WTC11 (cell line): ENCODE data around the gene CD300H.

ENCODE experiments used
- AFF4 ChIP-seq: sonication (generic); formaldehyde crosslinking; IDR thresholded peaks from 2 replicates; pipeline ENCODE4 v1.8.1; 2023; ENCODE audit warnings: mild to moderate bottlenecking, missing genetic modification reagents, borderline replicate concordance
- CBFB ChIP-seq: sonication (generic); formaldehyde crosslinking; IDR thresholded peaks from 2 replicates; pipeline ENCODE4 v1.8.1; 2022; ENCODE audit warnings: mild to moderate bottlenecking, low read depth, missing genetic modification reagents
- CREM ChIP-seq: sonication (generic); formaldehyde crosslinking; IDR thresholded peaks from 2 replicates; pipeline ENCODE4 v1.8.1; 2022; ENCODE audit warnings: mild to moderate bottlenecking, missing genetic modification reagents, moderate library complexity
- CTCF ChIP-seq: fragments of 200-600 bp; IDR thresholded peaks from 2 replicates; pipeline ENCODE4 v1.8.0; 2022; ENCODE audit warnings: antibody characterized with exemption
- ETV6 ChIP-seq: sonication (generic); formaldehyde crosslinking; IDR thresholded peaks from 2 replicates; pipeline ENCODE4 v1.8.1; 2022; ENCODE audit warnings: mild to moderate bottlenecking, missing genetic modification reagents
- FOXP4 ChIP-seq: sonication (generic); formaldehyde crosslinking; IDR thresholded peaks from 2 replicates; pipeline ENCODE4 v1.8.0; 2022; ENCODE audit warnings: mild to moderate bottlenecking, missing genetic modification reagents
- JAZF1 ChIP-seq: fragments of 250-450 bp; sonication (Bioruptor Pico); IDR thresholded peaks from 2 replicates; pipeline ENCODE4 v1.9.0; 2021; ENCODE audit warnings: moderate library complexity, mild to moderate bottlenecking, inconsistent platforms
- MLX ChIP-seq: sonication (generic); formaldehyde crosslinking; IDR thresholded peaks from 2 replicates; pipeline ENCODE4 v1.8.1; 2023; ENCODE audit warnings: mild to moderate bottlenecking, missing genetic modification reagents, moderate library complexity
- NFATC4 ChIP-seq: fragments of 250-450 bp; sonication (Bioruptor Pico); IDR thresholded peaks from 2 replicates; pipeline ENCODE4 v1.9.0; 2021; ENCODE audit warnings: mild to moderate bottlenecking
- NFE2L1 ChIP-seq: sonication (generic); formaldehyde crosslinking; IDR thresholded peaks from 2 replicates; pipeline ENCODE4 v1.8.1; 2023; ENCODE audit warnings: missing genetic modification reagents
- NFYB ChIP-seq: sonication (generic); formaldehyde crosslinking; conservative IDR thresholded peaks from 2 replicates; pipeline ENCODE4 v1.8.0; 2022; ENCODE audit warnings: low read depth, missing genetic modification reagents
- PRDM15 ChIP-seq: sonication (generic); formaldehyde crosslinking; IDR thresholded peaks from 2 replicates; pipeline ENCODE4 v1.8.0; 2022; ENCODE audit warnings: missing genetic modification reagents
- TEAD1 ChIP-seq: sonication (generic); formaldehyde crosslinking; IDR thresholded peaks from 2 replicates; pipeline ENCODE4 v1.8.0; 2022; ENCODE audit warnings: mild to moderate bottlenecking, missing genetic modification reagents
- ZNF232 ChIP-seq: sonication (generic); formaldehyde crosslinking; IDR thresholded peaks from 2 replicates; pipeline ENCODE4 v1.8.0; 2022; ENCODE audit warnings: mild to moderate bottlenecking, missing genetic modification reagents

GRCh38 chr17:74512624-74513091 lies 54.7 kb downstream of the CD300H start:
- no peak for TF ChIP-seq CREM
- no peak for TF ChIP-seq CTCF
- no peak for TF ChIP-seq NFE2L1
- no peak for TF ChIP-seq NFATC4 (CRISPR knock-in tag)
- TF ChIP-seq NFYB (CRISPR knock-in tag): no peak
- TF ChIP-seq FOXP4 (CRISPR knock-in tag): no peak
- no peak for TF ChIP-seq MLX (CRISPR knock-in tag)
- TF ChIP-seq PRDM15: no peak
- TF ChIP-seq CBFB (CRISPR knock-in tag): no peak
- no peak for TF ChIP-seq ZNF232
- no peak for TF ChIP-seq TEAD1 (CRISPR knock-in tag)
- no peak for TF ChIP-seq AFF4 (CRISPR knock-in tag)
- TF ChIP-seq ETV6 (CRISPR knock-in tag): no peak
- TF ChIP-seq JAZF1 (CRISPR knock-in tag): no peak
